HG03025 (cell line): ENCODE results near the gene PLCB3.

Source experiments
- ATAC-seq: cut with Tn5 transposase; IDR thresholded peaks from one replicate; pipeline ENCODE4 v1.9.1; 2021; ENCODE audit warnings: mild to moderate bottlenecking, moderate library complexity; ENCODE audit not compliant: unreplicated experiment, low FRiP score

The PLCB3 gene

GRCh38 chr11:64316672-64317324 is 65.5 kb downstream of the PLCB3 start:
- peak; percentile 6 for ATAC-seq

- peak; percentile 57 for ATAC-seq
Observed at GRCh38 chr11:64317325-64317960, 66.1 kb downstream of the PLCB3 start, which contains the start of gene TRMT112. Gene TRMT112 (minus strand): TSS chr11:64317559. CDS start chr11:64317526, 33 bp downstream.

- ATAC-seq, result peak; percentile 70
Observed at GRCh38 chr11:64317961-64318765, 66.8 kb downstream of the PLCB3 start, which contains the start of gene PRDX5. Gene PRDX5 (plus strand): TSS chr11:64318121. CDS start chr11:64318216, 95 bp downstream.
